ENCODE data around the gene MAL.

DNA sequence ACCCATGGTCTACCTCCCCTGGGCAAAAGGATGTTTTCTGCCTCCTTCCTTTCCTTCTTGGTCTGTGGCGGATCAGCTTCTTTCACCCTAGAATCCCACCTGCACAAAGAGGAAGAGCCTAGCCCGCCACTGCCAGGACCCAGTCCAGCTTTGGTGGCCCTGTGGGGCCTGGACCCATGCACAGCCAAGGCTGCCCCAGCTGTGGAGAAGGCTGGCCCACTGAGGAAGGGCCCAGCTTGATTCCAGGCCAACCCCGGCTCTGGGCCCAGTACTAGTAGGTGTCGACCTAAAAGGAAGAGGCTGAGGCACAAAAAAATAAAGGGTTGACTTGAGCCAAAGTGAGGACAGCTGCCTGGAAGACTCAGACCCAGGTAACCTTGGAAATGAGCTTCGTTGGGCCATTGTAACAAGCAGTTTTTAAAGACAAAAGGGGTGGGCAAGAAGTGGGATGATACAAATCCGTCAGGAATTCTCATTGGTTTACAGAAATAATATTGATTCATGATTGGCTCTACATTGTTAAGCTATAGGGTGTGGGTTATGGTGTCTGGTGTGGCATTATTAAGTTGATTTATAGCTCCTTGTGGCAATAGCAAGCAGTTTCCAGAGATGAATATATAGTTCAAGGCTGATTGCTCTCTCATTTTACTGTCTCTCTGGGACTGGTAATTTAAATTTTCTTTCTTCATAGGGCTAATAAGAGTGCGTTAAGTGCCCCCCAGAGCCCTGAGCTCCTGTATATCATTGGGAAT lies 29.8 kb upstream of the MAL start:
- TF ChIP-seq, protein P1, sequence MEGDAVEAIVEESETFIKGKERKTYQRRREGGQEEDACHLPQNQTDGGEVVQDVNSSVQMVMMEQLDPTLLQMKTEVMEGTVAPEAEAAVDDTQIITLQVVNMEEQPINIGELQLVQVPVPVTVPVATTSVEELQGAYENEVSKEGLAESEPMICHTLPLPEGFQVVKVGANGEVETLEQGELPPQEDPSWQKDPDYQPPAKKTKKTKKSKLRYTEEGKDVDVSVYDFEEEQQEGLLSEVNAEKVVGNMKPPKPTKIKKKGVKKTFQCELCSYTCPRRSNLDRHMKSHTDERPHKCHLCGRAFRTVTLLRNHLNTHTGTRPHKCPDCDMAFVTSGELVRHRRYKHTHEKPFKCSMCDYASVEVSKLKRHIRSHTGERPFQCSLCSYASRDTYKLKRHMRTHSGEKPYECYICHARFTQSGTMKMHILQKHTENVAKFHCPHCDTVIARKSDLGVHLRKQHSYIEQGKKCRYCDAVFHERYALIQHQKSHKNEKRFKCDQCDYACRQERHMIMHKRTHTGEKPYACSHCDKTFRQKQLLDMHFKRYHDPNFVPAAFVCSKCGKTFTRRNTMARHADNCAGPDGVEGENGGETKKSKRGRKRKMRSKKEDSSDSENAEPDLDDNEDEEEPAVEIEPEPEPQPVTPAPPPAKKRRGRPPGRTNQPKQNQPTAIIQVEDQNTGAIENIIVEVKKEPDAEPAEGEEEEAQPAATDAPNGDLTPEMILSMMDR (IDR thresholded peaks at IDR 0.05) = no peak
- TF ChIP-seq POLR2A (IDR thresholded peaks at IDR 0.05) = no peak

Measured in esophagus squamous epithelium (tissue), 4 donors.